ENCODE data around the gene CAMK2G. TPM values are rescaled to one million over a fixed set of nuclear protein-coding genes. Genes with fewer than 3 reads are reported as not detected.

Gene CAMK2G
- total RNA-seq, 1 experiment from 2014 or later, result 58.9 TPM

DNA sequence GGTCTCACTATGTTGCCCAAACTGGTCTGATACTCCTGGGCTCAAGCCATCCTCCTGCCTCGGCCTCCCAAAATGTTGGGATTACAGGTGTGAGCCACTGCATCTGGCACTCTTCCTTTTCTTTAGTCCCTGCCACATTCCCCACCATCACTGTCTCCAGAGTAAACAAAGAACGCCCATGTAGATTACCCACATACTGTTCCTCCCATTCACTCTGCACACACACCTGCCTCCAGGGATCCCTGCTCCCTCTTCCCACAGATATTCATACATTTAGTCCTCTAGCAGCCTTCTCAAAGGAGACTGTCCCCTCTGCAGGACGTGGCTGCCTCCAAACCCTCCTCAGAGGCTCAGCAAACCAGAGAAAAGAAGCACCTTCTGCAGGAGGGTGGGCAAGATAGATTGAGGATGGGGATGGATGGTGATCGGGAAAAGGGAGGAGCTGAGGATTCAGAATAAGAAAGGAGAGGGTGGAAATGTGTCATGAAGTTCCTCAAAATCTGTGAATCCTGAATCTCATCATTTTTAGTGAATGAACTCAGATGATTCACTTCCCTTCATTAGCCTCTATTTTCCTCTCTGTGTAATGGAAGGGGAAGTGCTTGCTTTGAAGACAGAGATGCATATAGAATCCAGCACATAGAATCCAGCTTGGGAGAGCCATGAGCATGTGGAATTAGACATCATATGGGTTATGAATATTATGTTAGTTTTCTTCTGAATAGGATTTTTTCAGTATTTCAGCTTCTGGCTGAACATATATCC, 31.1 kb upstream of the CAMK2G start:
- H3K9me3 Mint-ChIP-seq (ENCODE audit: low read depth, unreplicated experiment), result no peaks in the 10 kb centered on the region
- BruUV-seq (replicated peaks), result no TSS peak
- peaks cover 81% of the 10 kb centered on the region for H3K4me1 Mint-ChIP-seq (ENCODE audit: low read depth, unreplicated experiment)
- H3K4me3 Mint-ChIP-seq (ENCODE audit: low read depth, unreplicated experiment), result no peak overlapping the region
- DNase-seq, result no peak
- H3K36me3 Mint-ChIP-seq (ENCODE audit: insufficient read depth, unreplicated experiment), result peaks cover 37% of the 10 kb centered on the region
- H3K27ac Mint-ChIP-seq (ENCODE audit: unreplicated experiment), result peak overlapping the region; percentile 85
- no peaks in the 10 kb centered on the region for H3K27me3 Mint-ChIP-seq (ENCODE audit: unreplicated experiment)
- CTCF ChIA-PET, result interaction anchor here (0.6 to 3.0 kb wide), 3 partner anchors 13 to 43 kb away, joined by 3 to 47 read pairs (median 4); no protein-coding TSS in a partner anchor
- intact Hi-C loops (cut with micrococcal nuclease; ENCODE audit: unreplicated experiment), result loop anchor here (1.0 kb wide), 1 partner anchor 16 kb away; no protein-coding TSS in a partner anchor
- TF ChIP-seq, protein P1, sequence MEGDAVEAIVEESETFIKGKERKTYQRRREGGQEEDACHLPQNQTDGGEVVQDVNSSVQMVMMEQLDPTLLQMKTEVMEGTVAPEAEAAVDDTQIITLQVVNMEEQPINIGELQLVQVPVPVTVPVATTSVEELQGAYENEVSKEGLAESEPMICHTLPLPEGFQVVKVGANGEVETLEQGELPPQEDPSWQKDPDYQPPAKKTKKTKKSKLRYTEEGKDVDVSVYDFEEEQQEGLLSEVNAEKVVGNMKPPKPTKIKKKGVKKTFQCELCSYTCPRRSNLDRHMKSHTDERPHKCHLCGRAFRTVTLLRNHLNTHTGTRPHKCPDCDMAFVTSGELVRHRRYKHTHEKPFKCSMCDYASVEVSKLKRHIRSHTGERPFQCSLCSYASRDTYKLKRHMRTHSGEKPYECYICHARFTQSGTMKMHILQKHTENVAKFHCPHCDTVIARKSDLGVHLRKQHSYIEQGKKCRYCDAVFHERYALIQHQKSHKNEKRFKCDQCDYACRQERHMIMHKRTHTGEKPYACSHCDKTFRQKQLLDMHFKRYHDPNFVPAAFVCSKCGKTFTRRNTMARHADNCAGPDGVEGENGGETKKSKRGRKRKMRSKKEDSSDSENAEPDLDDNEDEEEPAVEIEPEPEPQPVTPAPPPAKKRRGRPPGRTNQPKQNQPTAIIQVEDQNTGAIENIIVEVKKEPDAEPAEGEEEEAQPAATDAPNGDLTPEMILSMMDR (IDR thresholded peaks at IDR 0.05; ENCODE audit: unreplicated experiment), result no peak

DNA sequence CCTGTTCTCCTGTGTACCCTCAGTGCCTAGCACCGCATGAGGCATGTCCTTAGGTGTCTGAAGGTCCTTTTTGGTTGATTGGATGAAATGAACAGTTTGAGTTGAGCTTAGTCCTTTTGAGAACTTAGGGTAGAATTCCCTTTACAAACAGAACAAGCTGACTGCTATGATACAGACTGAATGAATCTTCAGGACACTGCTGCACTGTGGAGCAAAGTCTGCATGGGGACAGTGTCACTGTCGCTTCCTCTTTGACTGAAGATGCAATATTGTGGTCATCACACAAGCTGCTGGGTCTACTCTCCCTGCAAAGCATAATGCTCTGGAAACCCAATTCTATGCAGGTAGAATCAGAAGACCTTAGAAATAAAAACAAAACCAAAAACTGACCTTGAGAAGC, 28.0 kb upstream of the CAMK2G start:
- CTCF ChIA-PET, result interaction anchor here (0.8 to 1.3 kb wide), 4 partner anchors 11 to 54 kb away, joined by 3 to 9 read pairs (median 4); no protein-coding TSS in a partner anchor
- TF ChIP-seq, protein P1 (IDR thresholded peaks at IDR 0.05; ENCODE audit: unreplicated experiment), result no peak
- no peaks in the 10 kb centered on the region for H3K27me3 Mint-ChIP-seq (ENCODE audit: unreplicated experiment)
- no peak for DNase-seq
- no TSS peak for BruUV-seq (replicated peaks)
- H3K27ac Mint-ChIP-seq (ENCODE audit: unreplicated experiment), result peak overlapping the region; percentile 16
- no peak overlapping the region for H3K4me3 Mint-ChIP-seq (ENCODE audit: low read depth, unreplicated experiment)
- H3K9me3 Mint-ChIP-seq (ENCODE audit: low read depth, unreplicated experiment), result peaks cover 3% of the 10 kb centered on the region
- H3K36me3 Mint-ChIP-seq (ENCODE audit: insufficient read depth, unreplicated experiment), result peaks cover 25% of the 10 kb centered on the region
- peaks cover 77% of the 10 kb centered on the region for H3K4me1 Mint-ChIP-seq (ENCODE audit: low read depth, unreplicated experiment)
- intact Hi-C loops (cut with micrococcal nuclease; ENCODE audit: unreplicated experiment), result no loop called here

DNA sequence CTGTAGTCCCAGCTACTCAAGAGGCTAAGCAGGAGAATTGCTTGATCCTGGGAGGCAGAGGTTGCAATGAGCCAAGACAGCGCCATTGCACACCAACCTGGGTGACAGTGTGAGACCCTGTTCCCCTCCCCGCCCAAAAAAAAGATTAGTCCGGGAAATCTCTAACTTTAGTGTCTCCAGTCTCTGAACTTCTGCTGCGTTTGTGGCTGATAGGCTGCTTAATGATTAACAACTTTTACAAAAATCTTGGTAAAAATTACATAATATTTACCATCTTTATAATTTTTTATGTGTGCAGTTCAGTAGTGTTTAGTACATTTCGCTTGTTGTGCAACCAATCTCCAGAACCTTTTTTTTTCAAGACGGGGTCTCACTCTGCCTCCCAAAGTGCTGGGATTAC, 26.9 kb upstream of the CAMK2G start:
- H3K9me3 Mint-ChIP-seq (ENCODE audit: low read depth, unreplicated experiment), result peaks cover 3% of the 10 kb centered on the region
- no peak overlapping the region for H3K4me3 Mint-ChIP-seq (ENCODE audit: low read depth, unreplicated experiment)
- H3K27ac Mint-ChIP-seq (ENCODE audit: unreplicated experiment), result no peak overlapping the region
- peaks cover 15% of the 10 kb centered on the region for H3K36me3 Mint-ChIP-seq (ENCODE audit: insufficient read depth, unreplicated experiment)
- BruUV-seq (replicated peaks), result no TSS peak
- no peak for DNase-seq
- intact Hi-C loops (cut with micrococcal nuclease; ENCODE audit: unreplicated experiment), result no loop called here
- H3K4me1 Mint-ChIP-seq (ENCODE audit: low read depth, unreplicated experiment), result peaks cover 66% of the 10 kb centered on the region
- CTCF ChIA-PET, result no interaction called here
- TF ChIP-seq, protein P1 (IDR thresholded peaks at IDR 0.05; ENCODE audit: unreplicated experiment), result no peak
- H3K27me3 Mint-ChIP-seq (ENCODE audit: unreplicated experiment), result no peaks in the 10 kb centered on the region

DNA sequence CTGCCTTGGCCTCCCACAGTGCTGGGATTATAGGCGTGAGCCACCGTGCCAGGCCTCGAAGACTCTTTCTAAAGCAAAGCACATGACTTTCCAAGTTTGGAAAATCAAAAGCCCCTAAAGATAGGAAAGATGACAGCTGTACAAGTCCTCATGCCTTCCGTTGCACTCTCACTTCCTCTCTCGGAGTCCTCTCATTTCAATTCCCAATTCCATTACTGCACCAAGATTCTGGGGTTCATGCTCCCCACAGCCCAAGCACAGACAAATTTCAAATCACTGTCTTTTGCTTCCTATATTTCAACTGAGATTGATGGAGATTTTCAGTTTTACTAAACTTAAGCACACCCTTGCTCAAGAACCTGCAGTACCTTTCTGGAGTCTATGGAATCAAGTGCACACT, 25.7 kb upstream of the CAMK2G start:
- TF ChIP-seq, protein P1 (IDR thresholded peaks at IDR 0.05; ENCODE audit: unreplicated experiment), result no peak
- peak overlapping the region; percentile 21 for H3K4me3 Mint-ChIP-seq (ENCODE audit: low read depth, unreplicated experiment)
- peaks cover 12% of the 10 kb centered on the region for H3K36me3 Mint-ChIP-seq (ENCODE audit: insufficient read depth, unreplicated experiment)
- peaks cover 3% of the 10 kb centered on the region for H3K9me3 Mint-ChIP-seq (ENCODE audit: low read depth, unreplicated experiment)
- no peaks in the 10 kb centered on the region for H3K27me3 Mint-ChIP-seq (ENCODE audit: unreplicated experiment)
- intact Hi-C loops (cut with micrococcal nuclease; ENCODE audit: unreplicated experiment), result no loop called here
- peak overlapping the region; percentile 96 for H3K27ac Mint-ChIP-seq (ENCODE audit: unreplicated experiment)
- BruUV-seq (replicated peaks), result no TSS peak
- CTCF ChIA-PET, result interaction anchor here (0.6 to 3.3 kb wide), 16 partner anchors 8 to 203 kb away, joined by 3 to 63 read pairs (median 5); no protein-coding TSS in a partner anchor
- H3K4me1 Mint-ChIP-seq (ENCODE audit: low read depth, unreplicated experiment), result peaks cover 54% of the 10 kb centered on the region
- no peak for DNase-seq
